ENCODE measurements around the gene VAMP2.
A peak's percentile ranks its signal among the peaks of the same experiment; 100 is the strongest.

Gene VAMP2

DNA sequence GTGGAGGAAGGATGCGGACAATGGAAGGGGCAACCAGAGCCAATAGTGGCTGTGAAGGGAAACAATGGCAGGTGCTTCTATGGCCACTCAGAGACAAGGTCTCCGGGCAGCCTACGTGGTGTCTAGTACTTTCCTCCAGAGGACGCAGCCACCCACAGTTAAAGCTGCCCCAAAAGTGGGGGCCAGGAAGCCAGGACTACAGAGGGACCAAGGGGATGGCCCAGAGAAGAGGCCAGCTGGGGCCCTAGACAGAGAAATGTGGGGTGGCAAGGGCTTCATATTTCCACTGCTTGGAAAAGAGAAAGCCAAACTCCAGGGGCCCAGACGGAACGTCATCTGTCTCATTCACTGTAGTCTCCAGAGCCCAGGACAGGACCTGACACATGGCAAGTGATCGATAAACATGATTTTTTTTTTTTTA, 9.7 kb downstream of the VAMP2 start:
- H3K4me3 ChIP-seq (ENCODE audit: low read length): no peak overlapping the region
- no peak for DNase-seq (ENCODE audit: low read depth)
- TF ChIP-seq, protein P1, sequence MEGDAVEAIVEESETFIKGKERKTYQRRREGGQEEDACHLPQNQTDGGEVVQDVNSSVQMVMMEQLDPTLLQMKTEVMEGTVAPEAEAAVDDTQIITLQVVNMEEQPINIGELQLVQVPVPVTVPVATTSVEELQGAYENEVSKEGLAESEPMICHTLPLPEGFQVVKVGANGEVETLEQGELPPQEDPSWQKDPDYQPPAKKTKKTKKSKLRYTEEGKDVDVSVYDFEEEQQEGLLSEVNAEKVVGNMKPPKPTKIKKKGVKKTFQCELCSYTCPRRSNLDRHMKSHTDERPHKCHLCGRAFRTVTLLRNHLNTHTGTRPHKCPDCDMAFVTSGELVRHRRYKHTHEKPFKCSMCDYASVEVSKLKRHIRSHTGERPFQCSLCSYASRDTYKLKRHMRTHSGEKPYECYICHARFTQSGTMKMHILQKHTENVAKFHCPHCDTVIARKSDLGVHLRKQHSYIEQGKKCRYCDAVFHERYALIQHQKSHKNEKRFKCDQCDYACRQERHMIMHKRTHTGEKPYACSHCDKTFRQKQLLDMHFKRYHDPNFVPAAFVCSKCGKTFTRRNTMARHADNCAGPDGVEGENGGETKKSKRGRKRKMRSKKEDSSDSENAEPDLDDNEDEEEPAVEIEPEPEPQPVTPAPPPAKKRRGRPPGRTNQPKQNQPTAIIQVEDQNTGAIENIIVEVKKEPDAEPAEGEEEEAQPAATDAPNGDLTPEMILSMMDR (conservative IDR thresholded peaks at IDR 0.05; ENCODE audit: low read depth, low read length): no peak

DNA sequence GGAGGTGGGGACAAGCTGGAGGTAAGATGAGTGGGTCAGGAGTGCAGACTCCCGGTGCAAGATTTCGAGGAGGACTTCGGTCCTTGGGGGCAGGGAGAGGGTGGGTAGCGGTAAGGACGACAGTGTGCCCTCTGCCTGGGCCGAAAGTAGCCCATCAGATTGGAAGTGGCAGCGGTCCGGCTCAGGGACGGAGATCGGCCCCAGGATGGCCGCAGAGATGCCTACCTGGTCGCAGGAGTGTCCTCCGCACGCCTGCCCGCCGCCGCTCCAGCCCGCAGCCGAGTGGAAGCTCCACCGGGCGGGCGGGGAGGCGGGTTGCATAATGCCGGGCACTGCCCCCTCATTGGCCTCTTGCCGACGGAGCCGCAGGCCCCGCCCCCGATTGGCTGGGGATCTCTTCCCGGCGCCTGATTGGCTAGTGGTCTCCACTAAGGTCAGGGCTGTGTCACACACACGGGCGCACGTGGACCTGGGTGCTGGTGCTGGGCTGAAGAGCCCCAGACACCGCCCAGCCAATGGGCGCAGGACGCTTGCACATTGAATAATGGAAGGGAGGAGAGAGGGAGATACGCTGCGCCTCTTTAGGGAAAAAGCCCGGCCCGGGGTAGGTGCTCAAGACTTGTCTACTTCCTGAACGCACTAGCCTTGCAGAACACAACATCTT, 10.5 kb downstream of the VAMP2 start, which contains the start of gene PER1:
TSS of gene PER1 (minus strand) at position 293 of the 664 bp plus-strand sequence. CDS start 1,698 bp downstream, outside the sequence.
- TF ChIP-seq, protein P1 (conservative IDR thresholded peaks at IDR 0.05; ENCODE audit: low read depth, low read length): no peak
- DNase-seq (ENCODE audit: low read depth): peak; percentile 92

DNA sequence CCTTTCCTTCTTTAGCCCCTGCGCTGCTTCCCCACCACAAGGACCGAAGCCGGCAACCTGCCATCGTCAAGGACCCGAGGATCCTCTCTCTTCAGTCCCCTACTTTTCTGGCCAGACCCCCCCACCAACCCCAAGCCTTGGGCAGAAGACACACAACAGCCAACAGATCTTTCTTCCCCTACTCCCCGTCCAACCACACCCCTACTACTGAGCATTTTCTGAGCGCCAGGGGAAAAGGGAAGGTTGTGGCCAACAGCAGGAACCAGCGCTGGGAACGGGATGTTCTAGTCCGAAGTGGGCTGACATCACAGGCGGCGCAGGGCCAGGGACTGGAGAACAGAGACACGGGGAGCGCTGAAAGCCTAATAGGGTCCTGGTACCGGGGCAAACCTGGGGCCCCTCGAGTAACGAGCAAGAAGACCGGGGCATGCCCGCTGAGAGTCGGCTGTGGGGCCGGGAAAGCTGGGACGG, 11.1 kb downstream of the VAMP2 start:
- TF ChIP-seq, protein P1 (conservative IDR thresholded peaks at IDR 0.05; ENCODE audit: low read depth, low read length): no peak
- no peak for DNase-seq (ENCODE audit: low read depth)
- peak overlapping the region; percentile 98 for H3K4me3 ChIP-seq (ENCODE audit: low read length)

More for the DNA sequence above, 10.5 kb downstream of the VAMP2 start, which contains the start of gene PER1:
- H3K4me3 ChIP-seq (ENCODE audit: low read length): peak within 1 kb of the TSS; percentile 98

DNA sequence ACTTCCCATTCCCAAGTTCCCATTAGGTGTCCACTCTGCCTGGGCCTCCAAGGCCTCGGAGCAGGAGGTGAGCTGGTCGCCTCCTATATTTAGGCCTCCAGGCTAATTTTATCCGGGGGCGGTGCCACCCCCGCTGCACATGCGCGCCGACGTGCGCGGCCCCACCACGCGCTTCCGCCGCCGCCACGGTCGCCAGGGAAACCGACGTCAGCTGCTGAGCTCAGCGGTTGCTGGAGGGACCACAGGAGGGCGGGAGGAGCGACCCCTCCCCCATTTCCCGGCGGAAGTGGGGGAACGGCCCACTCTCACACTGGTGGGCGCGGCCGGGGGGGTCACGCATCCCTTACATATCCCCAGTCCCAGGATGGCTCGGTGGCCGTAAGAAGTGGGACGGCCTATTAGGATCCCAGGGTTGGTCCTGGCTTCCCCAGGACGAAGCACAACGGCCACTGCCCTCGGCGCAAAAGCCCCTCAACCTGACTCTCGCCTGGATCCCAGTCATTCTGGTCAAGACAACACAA, 11.6 kb downstream of the VAMP2 start:
- TF ChIP-seq, protein P1 (conservative IDR thresholded peaks at IDR 0.05; ENCODE audit: low read depth, low read length): no peak
- no peak for DNase-seq (ENCODE audit: low read depth)
- peak overlapping the region; percentile 98 for H3K4me3 ChIP-seq (ENCODE audit: low read length)

DNA sequence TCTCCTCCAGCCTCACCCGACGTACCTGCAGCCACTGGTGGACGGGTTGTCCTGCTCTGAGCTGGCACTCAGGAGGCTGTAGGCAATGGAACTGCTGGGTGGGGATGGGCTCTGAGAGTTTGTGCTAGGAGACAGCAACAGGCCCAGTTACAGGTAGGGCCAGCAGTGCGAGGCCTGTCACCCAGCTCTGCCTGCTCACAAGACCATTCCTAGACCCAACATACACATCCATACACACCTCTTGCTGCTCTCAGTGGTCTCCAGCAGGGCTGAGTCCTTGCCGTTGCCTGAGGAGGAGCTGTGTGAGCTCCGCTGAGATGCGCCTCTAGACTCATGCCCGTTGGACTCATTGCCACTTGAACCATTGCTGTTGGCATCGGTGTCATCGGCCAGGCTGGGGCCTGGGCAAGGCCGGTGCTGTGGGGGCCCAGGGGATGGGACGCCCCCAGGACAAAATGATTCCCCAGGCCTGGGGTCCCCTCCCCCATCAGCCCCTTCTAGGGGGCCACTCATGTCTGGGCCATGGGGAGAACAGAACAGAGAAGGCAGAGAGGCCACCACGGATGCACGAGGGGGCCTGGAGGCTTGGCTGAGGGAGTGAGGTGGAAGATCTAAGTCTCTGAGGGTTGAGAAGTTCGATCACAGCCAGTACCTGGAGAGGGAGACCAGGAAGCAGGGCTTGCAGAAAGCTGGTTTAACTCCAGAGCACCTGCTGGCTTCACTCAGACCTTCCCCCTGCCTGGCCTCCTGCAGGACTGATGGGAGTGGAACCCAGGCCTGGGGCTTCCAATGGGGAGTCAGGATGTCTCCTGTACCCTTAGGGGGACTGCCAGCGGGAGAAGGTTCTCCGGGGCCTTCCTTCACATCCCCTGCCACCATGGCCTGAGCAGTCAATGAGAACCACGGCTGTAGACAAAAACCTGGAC, 12.3 kb downstream of the VAMP2 start:
- TF ChIP-seq, protein P1 (conservative IDR thresholded peaks at IDR 0.05; ENCODE audit: low read depth, low read length): no peak
- peak overlapping the region; percentile 98 for H3K4me3 ChIP-seq (ENCODE audit: low read length)
- DNase-seq (ENCODE audit: low read depth): no peak

DNA sequence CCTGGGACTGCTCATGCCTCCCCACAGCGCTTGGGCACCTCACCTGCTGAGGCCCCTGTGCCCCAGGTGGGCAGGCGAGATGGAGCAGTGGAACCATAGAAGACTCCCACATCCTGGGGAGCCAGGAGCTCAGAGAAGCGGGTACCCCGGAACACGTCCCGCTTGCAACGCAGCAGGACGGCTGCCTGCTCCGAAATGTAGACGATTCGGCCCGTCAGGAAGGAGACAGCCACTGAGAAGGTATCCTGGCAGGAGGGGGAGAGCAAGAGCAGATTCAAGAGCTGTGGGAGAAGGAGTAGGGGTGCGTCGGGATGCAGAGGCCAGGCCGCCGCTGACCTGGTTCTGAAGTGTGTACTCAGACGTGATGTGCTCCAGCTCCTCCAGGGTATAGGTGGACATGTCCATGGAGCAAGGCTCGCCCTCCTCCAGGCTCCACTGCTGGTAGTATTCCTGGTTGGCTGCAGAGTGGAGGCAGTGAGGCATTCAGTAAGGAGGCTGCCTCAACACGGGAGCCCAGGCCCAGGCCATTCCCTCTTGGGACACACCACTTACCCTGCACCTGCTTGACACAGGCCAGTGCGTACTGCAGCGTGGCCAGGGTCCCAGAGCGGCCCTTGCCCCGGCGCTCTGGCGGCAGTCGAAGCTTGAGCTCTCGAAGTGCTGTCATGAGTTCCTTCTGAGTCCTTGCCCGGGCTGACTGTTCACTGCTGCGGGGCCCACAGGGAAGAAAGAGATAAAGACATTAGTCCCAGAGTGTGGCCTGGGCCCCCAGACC, 13.1 kb downstream of the VAMP2 start:
- H3K4me3 ChIP-seq (ENCODE audit: low read length): no peak overlapping the region
- TF ChIP-seq, protein P1 (conservative IDR thresholded peaks at IDR 0.05; ENCODE audit: low read depth, low read length): no peak
- DNase-seq (ENCODE audit: low read depth): no peak
